ENCODE results near the gene GSTT4.
A peak's percentile ranks its signal among the peaks of the same experiment; 100 is the strongest.
"Not testable (repeated sequence)": the region's sequence is repeated elsewhere in the genome, so short reads cannot be mapped to it uniquely, and the experiment has no call there.

The GSTT4 gene

GRCh38 chr22:23986089-23986488, 19.2 kb downstream of the GSTT4 start:
- DNase-seq = not testable (repeated sequence)

DNA sequence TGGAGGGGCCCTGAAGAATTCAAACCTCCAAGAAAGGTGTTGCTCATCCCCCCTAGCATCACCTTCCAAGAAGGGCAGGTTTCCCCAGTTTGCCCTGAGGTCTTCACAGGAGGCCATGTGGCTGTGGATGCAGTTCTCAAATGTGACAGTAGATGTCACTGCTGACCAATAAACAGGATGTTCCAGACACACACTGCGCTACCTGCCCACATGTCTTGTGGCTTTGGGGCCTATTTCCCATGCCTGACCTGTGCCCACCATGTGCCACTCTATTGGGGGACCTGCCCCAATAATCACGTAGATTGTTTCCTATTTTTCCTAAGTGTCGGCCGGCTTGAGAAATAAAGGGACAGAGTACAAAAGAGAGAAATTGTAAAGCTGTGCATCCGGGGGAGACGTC, 20.8 kb downstream of the GSTT4 start:
- peak; percentile 13 for DNase-seq

DNA sequence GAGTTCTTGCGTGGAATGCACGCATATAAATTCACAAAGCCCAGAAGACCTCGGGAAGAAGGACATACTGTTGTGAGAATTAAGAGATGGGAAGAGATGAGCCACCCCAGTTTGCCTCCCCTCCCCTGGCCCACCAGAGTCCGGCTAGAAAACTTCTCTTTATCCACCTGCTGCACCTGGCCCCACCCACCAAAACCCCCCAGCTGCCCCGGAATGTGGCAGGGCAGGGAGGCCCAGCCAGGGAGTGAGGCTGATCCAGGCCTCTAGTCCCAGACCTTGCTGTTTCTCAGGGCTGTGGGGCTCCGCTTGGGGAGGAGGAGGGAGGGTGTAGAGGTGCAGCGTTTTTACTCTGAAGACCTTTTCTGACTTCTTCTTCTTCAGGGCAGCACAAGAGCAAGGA, 24.7 kb downstream of the GSTT4 start:
- not testable (repeated sequence) for DNase-seq

DNA sequence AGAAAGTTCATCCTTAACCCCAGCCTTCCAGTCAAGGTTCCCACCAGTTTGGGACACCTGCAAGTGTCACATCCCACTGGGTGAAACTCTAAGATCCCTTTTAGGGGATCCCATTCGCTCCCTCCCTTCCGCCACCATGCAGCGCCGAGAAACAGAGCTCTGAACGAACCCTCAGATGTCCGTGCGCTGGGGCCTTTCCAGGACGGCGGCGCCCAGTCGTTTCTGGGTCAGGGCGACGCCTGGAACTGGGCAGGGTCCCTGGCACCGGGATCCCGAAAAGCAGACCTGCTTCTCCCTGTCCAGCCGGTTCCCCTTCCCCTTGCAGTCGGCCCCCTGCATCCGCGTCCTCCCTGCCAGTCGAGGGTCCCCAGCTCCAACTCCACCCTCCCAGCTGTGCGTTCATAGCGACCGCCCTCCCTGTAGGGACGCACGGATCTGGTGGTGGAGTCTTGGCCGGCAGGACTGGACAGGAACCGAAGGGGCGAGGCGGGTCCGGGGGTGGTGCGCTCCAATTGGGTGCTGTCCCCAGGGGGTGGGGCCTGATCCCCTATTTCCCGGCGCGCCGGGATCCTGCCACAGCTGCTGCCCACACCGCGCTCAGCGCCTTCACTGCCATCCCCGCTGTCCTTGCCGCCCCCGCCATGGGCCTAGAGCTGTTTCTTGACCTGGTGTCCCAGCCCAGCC, 25.6 kb downstream of the GSTT4 start, which contains the start of gene GSTT2:
Gene GSTT2, plus strand, starts transcription at position 578 of the 684 bp plus-strand sequence.
- DNase-seq = not testable (repeated sequence)

DNA sequence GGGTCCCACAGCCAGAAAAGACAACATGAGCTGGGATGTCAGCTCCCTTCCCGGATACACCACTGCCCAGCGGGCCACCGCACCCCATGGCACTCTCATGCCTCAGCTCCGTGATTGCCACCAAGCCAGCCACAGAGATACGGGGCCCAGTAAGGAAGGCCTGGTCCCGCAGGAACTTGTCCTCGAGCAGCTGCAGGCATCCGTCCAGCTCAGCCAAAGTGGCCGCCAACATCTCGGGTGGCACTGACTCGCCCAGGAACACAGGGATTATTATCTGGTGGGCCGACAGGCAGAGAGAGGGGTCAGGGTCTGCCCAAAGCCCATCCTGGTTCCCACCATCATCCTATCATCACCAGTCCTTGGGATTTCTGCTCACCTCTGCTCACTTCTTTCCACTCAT, 27.9 kb downstream of the GSTT4 start:
- not testable (repeated sequence) for DNase-seq

DNA sequence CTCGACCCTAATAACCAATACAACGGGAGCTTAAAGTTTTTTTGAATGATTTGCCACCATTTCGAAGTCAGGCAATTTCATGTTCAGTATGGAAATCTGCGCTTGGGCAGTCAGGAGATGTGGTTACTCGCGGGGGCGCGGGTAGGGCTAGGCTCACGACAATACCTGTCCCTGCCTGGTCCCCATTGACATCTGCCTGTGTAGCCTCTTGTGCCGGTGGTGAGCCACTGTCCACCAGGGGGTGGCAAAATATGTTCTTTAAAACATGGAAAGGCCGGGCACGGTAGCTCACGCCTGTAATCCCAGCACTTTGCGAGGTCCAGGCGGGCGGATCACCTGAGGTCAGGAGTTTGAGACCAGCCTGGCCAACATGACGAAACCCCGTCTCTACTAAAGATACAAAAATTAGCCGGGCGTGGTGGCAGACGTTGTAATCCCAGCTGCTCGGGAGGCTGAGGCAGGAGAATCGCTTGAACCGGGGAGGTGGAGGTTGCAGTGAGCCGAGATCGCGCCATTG, 30.4 kb downstream of the GSTT4 start:
- not testable (repeated sequence) for DNase-seq

GRCh38 chr22:23974345-23974744, 30.9 kb downstream of the GSTT4 start, which contains the start of gene DDT:
Gene DDT (minus strand): TSS chr22:23974441. CDS start chr22:23974414, 27 bp downstream.
- DNase-seq = not testable (repeated sequence)

GRCh38 chr22:23971927-23972326, 33.3 kb downstream of the GSTT4 start:
- not testable (repeated sequence) for DNase-seq

GRCh38 chr22:23970816-23971486, 34.3 kb downstream of the GSTT4 start:
- DNase-seq = no peak

DNA sequence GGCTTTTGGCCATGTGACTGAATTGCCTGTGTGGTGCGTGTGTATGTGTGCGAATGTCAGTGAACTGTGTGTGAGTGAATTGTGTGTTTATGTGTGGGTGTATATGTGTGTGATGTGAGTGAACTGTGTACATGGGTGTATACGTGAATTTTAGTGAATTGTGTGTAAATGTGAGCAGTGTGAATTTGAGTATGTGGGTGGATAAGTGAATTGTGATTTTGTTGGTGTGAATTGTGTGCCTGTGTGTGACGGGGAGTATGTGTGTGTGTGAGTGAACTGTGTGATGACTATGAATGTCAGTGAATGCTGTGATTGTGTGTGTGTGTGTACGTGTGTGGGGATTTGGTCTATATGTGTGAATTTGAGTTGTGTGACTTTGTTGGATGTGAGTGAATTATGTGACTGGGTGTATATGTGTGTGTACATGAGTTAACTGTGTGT, 35.0 kb downstream of the GSTT4 start:
- no peak for DNase-seq

DNA sequence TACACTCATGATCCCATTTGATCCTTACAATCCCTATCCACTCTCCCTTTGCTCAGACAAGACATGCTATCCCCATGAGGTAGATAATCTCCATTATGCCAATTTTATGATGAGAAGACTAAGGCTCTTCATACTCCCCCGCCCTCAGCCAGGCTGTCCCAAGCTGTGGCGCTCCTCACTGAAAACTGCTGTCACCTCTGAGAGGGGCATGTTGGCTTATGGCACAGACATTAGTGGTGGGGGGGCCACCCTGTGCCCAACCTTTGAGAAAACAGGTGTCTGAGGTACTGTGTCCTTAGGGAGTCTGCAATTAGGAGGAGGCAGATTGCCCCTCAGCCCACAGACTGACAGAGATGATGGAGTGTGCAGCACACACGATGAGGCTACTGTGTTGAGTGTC, 36.2 kb downstream of the GSTT4 start:
- no peak for DNase-seq

- not testable (repeated sequence) for DNase-seq
Observed at GRCh38 chr22:23966568-23966967, 38.7 kb downstream of the GSTT4 start, which contains the start of gene DDTL. Gene DDTL (plus strand): TSS chr22:23966888. CDS start chr22:23966915, 27 bp downstream.

DNA sequence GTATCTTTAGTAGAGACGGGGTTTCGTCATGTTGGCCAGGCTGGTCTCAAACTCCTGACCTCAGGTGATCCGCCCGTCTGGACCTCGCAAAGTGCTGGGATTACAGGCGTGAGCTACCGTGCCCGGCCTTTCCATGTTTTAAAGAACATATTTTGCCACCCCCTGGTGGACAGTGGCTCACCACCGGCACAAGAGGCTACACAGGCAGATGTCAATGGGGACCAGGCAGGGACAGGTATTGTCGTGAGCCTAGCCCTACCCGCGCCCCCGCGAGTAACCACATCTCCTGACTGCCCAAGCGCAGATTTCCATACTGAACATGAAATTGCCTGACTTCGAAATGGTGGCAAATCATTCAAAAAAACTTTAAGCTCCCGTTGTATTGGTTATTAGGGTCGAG, 39.2 kb downstream of the GSTT4 start:
- not testable (repeated sequence) for DNase-seq

DNA sequence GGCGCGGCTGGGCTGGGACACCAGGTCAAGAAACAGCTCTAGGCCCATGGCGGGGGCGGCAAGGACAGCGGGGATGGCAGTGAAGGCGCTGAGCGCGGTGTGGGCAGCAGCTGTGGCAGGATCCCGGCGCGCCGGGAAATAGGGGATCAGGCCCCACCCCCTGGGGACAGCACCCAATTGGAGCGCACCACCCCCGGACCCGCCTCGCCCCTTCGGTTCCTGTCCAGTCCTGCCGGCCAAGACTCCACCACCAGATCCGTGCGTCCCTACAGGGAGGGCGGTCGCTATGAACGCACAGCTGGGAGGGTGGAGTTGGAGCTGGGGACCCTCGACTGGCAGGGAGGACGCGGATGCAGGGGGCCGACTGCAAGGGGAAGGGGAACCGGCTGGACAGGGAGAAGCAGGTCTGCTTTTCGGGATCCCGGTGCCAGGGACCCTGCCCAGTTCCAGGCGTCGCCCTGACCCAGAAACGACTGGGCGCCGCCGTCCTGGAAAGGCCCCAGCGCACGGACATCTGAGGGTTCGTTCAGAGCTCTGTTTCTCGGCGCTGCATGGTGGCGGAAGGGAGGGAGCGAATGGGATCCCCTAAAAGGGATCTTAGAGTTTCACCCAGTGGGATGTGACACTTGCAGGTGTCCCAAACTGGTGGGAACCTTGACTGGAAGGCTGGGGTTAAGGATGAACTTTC, 44.0 kb downstream of the GSTT4 start, which contains the start of gene GSTT2B:
Gene GSTT2B, minus strand, starts transcription at position 112 of the 688 bp plus-strand sequence. Its CDS starts 64 bp downstream, at position 48.
- not testable (repeated sequence) for DNase-seq

GRCh38 chr22:23956301-23956900, 48.9 kb downstream of the GSTT4 start:
- peak; percentile 72 for DNase-seq

GRCh38 chr22:23955886-23956285, 49.4 kb downstream of the GSTT4 start:
- not testable (repeated sequence) for DNase-seq

GRCh38 chr22:23954991-23955305, 50.3 kb downstream of the GSTT4 start:
- DNase-seq = not testable (repeated sequence)

DNA sequence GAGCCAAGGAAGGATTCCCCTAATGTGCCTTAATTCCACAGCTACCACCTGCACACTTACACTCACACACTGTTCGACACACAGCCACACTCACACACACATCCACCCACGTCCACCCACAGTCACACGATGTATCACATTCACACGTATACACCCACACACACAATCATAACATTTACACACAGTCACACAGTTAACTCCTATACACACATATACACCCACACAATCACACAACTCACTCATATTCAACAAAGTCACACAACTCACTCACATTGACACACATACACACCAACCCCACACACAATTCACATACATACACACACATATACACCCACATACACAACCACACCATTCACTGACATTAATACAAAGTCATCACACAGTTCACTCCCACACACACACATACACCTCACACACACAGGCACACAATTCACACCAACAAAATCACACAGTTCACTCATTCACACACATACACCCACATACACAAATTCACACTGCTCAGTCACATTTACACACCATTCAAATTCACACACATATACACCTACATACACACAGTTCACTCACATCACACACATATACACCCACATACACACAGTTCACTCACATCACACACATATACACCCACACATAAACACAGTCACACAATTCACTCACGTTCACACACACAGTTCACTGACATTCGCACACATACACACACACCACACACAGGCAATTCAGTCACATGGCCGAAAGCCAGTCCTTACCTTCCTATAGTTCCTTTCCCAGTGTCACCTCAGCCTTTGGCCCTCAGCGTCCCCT, 50.9 kb downstream of the GSTT4 start:
- not testable (repeated sequence) for DNase-seq

DNA sequence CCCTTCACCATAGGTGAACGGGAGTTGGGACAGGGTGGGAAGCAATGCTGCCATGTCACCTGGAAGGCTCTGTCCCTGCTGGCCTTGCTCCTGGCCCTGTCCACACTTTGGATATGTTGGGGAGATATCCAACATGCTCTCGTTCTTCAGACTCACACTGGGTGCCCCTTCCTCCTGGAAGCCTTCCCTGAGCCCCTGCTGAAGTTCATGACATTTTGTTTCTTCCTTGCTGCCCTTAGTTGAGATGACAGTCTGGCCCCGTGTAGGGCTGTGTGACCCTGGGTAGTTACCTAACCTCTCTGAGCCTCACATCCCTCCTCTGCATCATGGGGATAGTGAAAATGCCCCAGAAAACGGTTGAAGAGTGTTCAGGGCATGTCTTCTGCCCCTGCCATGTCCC, 51.8 kb downstream of the GSTT4 start:
- not testable (repeated sequence) for DNase-seq

- DNase-seq = not testable (repeated sequence)
Observed at GRCh38 chr22:23952794-23953405, 52.4 kb downstream of the GSTT4 start.

DNA sequence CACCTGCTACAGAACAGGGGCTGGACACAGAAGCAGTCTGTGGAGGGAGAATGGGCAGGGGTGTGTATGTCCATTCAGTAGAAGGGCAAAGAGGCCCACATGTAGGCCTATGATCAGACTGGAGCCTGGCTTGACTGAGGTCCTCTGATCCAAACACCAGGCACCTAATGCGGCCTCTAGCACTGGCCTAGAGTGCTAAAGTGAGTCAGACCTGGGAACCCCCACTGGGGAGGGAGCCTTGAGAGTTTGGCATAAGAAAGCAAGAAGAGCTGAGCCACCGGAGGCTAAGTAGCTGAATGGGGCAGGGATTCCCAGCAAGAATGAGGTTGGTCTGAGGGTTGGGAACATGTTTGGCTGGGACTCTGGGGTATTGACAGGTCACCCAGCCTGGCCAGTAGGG, 53.9 kb downstream of the GSTT4 start:
- not testable (repeated sequence) for DNase-seq

Measured in CD4-positive, alpha-beta T cell treated with Interferon gamma for 1 hour (primary cell).